SKM-1 treated with dmso at 0.1 percent for 144 hours (cell line): Measurements from ENCODE around the gene AFF1.

Source experiments
- DNase-seq: peaks from one replicate; lab custom pipeline; 2025; ENCODE audit not compliant: unreplicated experiment; lab: John Stamatoyannopoulos, UW

AFF1 gene, protein sequence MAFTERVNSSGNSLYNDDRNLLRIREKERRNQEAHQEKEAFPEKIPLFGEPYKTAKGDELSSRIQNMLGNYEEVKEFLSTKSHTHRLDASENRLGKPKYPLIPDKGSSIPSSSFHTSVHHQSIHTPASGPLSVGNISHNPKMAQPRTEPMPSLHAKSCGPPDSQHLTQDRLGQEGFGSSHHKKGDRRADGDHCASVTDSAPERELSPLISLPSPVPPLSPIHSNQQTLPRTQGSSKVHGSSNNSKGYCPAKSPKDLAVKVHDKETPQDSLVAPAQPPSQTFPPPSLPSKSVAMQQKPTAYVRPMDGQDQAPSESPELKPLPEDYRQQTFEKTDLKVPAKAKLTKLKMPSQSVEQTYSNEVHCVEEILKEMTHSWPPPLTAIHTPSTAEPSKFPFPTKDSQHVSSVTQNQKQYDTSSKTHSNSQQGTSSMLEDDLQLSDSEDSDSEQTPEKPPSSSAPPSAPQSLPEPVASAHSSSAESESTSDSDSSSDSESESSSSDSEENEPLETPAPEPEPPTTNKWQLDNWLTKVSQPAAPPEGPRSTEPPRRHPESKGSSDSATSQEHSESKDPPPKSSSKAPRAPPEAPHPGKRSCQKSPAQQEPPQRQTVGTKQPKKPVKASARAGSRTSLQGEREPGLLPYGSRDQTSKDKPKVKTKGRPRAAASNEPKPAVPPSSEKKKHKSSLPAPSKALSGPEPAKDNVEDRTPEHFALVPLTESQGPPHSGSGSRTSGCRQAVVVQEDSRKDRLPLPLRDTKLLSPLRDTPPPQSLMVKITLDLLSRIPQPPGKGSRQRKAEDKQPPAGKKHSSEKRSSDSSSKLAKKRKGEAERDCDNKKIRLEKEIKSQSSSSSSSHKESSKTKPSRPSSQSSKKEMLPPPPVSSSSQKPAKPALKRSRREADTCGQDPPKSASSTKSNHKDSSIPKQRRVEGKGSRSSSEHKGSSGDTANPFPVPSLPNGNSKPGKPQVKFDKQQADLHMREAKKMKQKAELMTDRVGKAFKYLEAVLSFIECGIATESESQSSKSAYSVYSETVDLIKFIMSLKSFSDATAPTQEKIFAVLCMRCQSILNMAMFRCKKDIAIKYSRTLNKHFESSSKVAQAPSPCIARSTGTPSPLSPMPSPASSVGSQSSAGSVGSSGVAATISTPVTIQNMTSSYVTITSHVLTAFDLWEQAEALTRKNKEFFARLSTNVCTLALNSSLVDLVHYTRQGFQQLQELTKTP

DNA sequence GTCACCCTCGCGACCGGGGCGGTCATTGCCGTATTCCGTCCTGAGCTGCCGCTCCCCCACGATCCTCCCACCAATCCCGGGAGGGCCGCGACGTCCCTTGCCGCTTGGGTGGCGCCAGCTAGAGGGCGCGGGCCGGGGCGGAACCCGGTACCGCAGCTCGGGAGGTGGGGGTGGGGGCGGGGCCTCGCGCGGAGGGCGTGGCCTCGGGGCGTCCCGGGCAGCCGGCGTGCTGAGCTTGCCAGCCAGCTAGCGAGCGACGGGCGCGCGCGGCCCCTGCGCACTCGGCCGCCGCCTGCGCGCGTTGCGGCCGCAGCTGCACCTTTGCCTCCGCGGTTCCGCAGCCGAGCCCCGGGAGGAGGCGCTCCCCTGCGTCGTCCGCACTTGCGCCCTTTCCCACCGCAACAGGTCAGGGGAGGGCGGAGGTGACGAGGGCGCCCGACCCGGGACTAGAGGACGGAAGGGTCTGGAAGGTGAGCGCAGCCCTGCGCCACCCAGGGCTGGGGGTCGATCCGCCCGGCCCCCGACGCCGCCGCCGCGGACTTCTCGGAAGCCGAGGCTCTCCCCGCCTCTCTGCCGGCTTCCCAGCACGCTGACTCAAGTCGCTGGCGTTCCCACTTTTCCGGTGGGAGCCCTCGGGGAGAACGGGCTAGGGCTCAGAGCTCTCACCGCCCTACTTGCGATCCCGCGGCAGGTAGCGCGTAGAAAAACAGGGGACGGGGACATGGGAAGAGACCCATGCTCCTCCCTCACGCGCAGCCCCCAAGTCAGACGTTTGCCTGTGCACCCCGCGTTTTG lies at the start of gene AFF1:
TSS of gene AFF1 (plus strand) at position 241 of the 795 bp plus-strand sequence. CDS start 13,523 bp downstream, outside the sequence.
- peak; percentile 81 for DNase-seq

DNA sequence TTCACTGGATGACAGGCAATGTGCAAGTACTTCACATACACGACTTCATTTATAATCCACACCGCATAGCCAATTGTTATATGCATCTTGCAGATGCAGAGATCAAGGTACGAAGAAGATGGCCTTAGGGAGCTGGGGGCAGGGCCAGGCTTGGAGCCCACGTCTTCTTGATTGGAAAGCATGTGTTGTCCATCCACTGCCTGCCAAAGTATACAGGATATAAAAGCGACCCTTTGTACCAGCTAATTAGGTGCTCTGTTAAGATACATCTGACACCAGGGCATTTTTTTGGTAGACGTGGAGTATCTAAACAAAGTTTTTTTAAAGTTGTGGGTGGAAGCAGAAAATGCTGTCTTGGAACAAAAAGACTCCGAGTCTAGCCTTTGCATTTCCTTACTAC lies 44.0 kb upstream of the AFF1 start:
- no peak for DNase-seq

DNA sequence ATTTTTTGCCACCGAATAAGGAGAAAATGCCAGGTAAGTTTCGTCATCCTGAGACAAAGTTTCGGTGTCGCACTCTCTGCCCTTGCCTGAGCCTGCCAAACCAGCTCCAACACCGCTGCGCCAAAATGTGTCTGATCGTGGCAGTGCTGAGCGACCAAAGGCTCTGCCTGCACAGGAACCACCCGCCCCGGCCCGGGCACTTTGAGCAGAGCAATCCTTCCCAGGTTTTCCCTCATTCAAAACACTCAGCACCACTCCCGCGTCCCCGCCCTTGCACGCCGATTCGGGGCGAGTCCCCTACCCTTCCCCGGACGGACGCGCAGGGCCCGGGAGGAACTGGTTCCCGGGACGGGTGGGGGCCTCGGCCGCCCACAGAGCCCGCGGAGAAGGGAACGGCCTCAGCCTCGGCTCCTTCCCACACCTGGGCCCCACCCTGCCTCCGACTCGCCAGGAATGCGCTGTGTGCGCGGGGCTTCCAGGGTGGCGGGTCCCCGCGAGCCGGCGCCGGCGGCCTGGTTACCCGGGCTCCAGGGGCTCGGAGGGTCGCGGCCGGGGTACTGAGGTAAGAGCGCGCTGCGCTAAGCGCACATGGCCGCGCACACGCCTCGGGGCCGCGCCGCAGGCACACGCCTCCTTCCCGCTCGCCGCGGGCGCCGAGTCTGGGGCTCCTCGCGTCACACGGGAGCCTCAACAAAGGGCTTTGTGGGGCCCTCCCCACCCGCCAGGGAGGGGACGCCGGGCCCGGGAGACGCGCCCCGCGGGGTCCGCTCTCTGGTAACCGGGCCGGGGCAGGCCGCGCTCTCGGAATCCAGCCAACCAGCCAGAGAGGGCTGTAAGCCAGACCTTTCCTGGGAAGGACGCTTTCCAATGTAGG lies 42.8 kb upstream of the AFF1 start, which contains the start of gene C4orf36:
TSS of gene C4orf36 (minus strand) at position 661 of the 874 bp plus-strand sequence. CDS start 902 bp downstream, outside the sequence.
- peak; percentile 42 for DNase-seq

DNA sequence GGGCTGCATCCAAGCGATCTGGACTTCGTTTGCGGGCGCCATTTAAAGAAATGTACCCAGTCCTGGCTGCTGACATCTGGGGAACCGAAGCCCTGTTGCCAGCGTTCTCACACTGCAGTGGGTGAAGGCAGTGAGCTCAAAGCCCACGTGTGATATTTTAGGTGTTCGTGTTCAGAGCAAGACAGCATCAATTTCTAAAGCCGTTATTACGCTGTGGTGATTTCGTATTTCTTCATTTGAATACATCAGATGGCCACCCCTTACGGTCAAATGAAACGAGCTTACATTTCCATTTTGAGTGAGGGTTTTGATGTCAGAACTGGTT lies 42.2 kb upstream of the AFF1 start:
- no peak for DNase-seq

DNA sequence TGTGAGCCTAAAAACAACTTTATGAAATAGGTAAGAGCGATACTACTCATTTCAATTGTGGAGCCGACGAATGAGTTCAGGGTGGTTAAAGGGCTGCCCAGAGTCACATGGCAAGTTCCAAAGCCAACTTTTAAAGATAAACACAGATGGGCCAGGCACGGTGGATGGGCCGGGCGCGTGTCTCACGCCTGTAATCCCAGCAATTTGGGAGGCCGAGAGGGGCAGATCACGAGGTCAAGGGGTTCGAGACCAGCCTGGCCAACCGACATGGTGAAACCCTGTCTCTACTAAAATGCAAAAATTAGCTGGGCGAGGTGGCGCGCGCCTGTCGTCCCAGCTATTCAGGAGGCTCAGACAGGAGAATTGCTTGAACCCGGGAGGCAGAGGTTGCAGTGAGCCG lies 41.7 kb upstream of the AFF1 start:
- no peak for DNase-seq

DNA sequence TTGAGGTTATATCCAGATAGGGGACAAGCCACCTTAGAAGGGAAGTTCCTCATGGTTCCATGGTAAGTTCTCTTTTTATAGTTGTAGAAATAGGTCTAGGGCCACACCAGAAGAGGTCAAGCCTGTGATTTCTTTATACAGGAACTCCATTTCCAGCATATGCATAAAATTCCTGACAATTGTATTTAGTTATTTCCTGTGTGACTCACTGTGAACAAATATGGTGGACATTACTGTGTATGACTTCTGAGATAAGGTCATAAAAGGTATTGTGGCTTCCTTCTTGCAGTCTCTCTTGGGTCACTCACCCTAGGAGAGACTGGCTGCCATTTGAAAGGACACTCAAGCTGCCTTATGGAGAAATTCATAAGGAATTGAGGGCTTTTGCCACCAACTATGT lies 40.4 kb upstream of the AFF1 start:
- DNase-seq = peak; percentile 39

DNA sequence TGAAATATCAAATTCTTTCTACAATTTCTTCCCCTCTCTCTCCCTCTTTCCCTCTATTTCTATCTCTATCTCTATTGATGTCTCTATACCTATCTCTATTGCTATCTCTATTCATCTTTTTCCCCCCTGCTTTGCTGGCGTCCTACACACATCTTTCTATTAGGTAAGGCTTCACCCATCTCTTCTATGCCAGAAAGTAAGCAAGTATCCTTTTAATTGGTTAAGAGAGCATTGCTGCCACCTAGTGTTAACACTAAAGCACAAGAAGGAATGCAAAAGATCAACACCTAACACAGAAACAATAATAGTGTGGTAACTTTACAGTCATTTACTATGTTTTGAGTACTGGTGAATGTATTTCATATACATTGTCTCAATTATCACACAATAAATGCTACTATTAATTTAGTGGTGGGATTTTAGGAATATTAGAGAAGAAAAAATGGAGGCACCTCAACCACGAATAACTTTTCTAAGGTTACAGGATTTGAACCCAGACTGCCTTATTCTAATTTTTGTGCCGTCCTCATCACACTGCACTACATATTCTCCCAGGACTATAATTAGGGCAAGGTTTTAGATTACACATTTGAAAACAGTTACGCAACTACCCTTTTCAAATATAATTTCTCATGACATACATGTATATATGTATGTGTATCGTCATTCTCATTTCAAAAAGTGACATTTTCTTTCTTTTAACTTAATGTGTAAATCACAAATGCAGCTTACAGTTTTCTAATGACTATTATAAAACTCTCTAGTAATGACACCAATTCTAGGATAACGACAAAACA lies 38.9 kb upstream of the AFF1 start:
- peak; percentile 81 for DNase-seq

DNA sequence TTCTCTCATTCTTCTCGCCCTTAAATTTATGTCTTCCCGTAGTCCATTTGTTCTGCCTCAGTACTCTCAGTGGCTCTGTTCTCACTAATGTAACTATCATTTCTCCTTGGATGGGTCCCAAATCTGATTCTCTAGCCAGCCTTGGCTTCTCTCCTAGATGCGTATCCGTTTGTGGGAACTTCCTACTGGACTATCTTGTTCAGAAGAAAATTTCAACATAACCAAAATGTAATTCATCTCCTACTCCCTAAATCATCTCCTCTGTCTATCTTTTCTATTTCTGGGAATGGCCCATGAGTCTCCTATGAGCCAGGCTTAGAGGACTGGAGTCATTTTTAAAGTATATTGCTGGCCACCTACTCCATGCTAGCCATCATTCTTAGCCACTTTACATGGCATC lies 38.2 kb upstream of the AFF1 start:
- DNase-seq = no peak

DNA sequence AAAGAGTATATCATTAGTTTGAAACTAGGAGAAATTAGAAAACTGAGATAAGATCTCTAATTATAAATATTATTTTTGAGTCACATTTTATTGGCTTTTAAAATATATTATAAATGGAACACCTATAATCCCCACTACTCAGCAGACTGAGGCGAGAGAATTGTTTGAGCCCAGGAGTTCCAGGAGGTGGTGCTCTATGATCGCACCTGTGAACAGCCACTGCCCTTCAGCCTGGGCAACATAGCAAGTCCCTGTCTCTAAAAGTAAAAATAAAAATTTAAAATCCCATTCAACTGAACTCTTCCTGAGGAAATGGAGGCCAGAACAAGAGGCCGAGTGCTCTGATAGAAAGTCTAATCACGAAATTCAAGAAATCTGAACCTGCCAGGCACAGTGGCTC lies 36.2 kb upstream of the AFF1 start:
- DNase-seq = no peak

DNA sequence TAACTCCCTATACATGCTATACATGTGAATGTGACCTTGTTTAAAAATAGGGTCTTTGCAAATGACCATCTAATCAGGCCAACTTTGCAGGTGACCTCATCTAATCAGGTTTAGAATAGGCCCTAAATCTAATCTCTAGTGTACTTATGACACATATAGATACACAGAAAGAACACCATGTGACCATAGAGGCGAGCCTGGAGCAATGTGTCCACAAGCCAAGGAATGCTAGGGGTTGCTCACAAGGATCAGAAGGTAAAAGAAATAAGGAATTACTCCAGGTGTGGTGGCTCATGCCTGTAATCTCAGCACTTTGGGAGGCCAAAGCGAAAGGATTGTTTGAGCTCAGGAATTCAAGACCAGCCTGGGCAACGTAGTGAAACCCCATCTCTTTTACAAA lies 32.9 kb upstream of the AFF1 start:
- no peak for DNase-seq

DNA sequence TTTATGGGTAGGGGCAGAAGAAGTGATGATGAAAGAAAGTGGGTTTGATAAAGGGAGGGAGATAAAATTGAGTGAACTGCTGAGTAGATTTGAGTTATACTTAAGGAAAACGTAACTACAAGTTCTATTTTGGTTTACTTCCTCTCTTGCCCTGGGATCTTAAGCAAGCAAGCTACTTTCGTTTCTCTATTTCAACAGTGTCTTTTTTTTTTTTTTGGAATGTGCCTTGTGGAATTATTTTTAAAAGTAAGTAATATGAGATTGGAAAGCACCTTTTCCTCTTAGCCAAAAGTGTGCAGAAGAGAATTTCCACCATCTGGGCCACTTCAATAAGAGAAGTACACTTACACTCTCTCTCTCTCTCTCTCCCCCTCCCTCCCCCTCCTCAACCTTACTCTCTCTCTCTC lies 26.6 kb upstream of the AFF1 start:
- DNase-seq = peak; percentile 88

DNA sequence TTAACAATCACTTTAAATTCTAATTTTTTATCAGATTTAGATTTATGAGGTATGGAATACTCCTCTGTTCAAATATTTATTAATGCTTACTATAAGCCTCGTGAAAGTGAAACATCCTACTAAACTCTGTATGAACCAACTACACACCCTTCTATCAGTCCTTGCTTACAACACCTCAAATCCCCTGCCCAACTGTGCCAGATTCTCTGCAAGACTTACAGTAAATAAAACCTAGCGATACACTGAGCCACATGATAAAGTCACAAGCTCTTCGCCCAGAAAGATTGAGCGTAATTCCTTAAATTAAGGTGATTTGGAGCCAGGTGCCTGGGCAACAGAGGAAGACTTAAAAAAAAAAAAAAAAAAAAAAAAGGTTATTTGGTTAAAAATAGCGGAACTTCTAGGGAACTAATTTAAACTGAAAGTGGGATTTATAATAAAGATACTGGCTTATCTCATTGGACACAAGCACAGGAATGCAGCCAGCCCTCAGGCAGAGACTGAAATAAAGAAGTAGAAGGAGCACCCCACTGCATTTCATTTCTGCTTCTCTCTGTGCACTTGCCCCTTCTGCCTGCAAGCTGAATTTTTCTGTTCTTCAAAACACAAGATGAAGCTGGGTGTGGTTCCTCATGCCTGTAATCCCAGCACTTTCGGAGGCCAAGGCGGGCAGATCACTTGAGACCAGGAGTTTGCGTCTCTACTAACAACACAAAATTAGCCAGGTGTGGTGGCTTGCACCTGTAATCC lies 25.1 kb upstream of the AFF1 start:
- DNase-seq = no peak

DNA sequence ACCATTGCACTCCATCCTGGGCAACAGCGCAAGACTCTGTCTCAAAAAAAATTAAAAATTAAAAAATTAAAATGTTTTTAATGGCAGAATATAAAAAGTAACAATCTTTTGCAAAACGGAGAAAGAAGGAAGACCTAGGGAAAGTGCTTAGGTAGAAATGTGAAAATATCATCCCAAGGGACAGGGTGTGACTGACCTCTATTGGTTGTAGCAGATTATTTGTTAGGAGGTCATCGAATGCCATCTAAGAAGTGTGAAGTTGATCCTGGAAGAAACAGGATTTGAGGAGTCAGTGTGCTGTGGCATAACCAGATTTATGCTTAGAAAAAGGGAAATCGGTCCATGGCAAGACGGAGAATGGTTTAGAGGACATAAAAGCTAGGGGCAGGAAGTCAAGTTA lies 24.4 kb upstream of the AFF1 start:
- DNase-seq = no peak

DNA sequence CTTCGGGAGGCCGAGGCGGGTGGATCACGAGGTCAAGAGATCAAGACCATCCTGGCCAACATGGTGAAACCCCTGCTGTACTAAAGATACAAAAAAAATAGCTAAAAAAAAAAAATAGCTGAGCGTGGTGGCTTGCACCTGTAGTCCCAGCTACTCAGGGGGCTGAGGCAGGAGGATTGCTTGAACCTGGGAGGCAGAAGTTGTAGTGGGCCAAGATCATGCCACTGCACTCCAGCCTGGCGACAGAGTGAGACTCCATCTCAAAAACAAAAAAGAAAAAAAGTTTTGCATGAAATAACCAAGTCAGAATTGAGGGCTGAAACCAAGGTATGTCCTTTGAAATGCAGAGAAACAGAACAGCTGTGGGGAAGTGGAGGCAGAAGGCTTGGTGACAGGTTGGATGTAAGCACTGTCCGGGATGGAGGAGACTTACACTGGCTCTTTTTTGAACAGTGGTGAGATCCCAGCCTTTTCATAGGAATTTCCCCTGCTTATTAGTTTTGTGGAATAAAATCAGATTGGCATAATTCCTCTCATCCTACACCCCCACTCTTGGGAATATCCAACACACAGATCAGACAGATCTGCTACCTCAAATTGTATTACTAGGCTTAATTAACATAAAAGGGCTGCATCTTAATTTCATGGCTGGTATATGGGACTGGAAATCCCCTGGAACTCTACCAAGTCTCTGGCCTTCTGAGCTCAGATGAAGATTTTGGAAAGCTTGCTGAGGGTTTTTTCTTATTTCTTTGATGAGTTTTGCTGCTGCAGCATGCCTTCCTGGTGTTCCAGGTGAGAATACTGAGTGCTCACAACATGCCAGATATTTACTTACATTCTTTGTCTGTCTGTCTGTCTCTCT lies 23.8 kb upstream of the AFF1 start:
- no peak for DNase-seq

DNA sequence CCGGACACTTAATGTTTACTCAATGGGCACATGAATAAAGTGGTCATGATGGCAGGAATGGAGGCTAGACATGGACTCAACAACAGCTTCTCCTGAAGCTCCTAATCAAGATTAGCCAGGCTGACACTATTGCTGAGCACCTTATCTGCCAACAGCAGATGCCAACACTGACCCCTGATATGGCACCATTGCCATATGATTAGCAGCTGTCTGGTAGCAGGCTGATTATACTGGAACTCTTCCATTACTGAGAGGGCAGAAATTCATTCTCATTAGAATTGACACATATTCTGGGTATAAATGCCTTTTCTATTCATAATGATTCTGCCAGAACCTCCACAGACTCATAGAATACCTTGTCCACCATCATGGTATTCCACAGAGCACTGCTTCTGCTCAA lies 18.4 kb upstream of the AFF1 start:
- DNase-seq = no peak

DNA sequence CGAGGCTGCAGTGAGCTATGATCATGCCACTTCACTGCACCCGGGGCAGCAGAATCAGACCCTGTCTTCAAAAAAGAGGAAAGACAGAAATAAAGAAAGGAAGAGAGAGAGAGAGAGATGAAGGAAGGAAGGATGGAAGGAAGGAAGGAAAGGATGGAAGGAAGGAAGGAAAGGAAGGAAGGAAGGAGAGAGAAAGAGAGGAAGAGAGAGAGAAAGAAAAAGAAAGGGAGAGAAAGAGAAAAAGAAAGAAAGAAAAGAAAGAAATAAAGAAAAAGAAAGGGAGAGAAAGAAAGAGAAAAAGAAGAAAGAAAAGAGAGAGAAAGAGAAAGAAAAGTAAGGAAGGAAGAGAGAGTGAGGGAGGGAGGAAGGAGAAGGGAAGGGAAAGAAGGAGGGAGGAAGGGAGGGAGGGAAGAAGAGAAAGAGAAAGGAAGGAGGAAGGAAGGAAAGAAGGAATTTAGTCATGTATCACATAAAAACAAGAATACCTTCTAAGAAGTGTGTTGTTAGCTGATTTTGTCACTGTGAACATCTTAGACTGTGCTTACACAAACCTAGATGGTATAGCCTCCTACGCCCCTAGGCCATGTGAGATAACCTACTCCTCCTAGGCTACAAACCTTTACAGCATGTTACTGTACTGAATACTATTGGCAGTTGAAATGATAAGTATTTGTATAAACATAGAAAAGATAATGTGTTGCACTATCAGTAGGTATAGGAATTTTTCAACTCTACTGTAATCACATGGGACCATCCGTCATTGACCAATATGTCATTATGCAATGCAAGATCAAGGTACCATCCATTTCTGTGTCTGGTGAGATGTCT lies 17.4 kb upstream of the AFF1 start:
- DNase-seq = no peak
